NCI-H187 treated with DMSO at 0.1 percent for 48 hours (cell line): Measurements from ENCODE around the gene PIEZO2.
"Not testable (repeated sequence)": the region's sequence is repeated elsewhere in the genome, so short reads cannot be mapped to it uniquely, and the experiment has no call there.

Experiments used
- DNase-seq: peaks from one replicate; lab custom pipeline; 2025; lab: John Stamatoyannopoulos, UW

The PIEZO2 gene

DNA sequence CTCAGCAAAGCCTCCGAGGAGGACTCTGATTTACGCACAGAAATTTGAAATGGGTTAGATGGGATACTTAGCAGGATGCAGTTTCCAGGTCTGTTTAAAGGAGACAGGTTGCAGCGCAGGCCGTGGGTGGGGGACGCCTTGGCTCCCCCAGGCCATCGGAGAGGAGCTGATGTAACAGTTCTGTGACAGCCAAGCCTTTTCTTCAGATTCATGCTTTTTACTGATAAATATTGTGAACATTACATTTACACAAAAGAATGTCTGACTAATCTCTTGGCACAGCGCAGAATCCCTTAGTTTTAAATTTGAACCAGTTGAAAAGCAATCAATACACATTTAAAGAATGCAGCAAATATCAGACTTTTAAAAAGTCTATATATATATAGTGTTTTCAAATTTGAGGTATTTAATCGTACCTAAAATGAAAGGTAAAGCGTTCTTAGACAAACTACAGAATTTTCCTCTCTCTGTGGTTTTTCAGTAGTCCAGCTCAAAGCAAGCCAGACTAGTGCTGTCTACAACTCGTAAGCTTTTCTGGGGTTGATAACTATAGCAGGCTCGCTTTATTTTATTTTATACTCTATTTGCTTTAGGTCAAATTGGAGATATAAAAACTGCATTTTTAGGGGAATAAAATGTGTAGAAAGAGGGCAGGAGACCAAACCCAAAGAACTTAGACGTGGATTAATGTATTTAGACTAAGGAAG, 221.9 kb downstream of the PIEZO2 start:
- no peak for DNase-seq

DNA sequence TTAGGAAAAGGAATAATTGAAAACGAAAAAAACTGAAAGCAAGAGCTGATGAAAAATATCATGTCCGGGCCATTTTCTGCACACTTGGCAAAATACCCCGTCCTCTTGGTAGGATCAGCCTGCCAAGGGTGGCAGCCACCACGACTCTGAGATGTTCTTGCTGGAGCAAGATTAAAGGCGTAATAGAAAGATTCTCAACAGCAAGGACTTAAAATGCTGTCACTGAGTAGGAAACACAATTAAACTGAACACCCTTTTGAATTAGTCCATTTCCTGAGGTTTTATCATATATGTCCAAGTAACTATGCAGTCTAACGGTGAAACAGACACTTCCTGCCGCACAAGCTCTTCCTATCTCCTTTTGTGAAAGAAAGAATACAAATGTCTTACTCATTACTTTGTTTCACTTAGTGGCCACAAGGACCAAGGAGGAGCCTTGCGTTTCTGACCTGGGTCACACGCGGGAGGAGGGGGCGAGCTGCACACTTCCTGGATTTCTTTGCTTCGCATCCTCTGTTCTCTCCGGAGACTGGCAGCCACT, 222.7 kb downstream of the PIEZO2 start:
- DNase-seq: no peak

DNA sequence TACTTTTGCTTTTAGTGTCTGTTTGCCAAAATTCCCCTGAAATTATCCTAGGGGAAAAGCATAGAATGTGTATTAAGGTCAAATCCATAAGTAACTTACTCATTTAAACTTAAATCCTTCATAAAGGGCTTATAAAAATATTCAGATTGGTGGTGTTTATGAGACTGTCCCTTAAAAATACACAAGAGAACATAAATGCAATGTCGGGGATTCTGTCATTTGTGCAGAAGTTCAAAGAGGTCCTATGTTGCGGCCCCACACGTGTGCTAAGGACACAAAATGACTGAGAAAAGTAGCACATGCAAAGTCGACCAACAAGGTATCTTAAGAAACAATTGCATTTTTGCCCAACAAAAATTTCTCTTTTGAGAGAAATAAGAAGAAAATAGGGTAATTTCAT, 225.1 kb downstream of the PIEZO2 start:
- DNase-seq: no peak

DNA sequence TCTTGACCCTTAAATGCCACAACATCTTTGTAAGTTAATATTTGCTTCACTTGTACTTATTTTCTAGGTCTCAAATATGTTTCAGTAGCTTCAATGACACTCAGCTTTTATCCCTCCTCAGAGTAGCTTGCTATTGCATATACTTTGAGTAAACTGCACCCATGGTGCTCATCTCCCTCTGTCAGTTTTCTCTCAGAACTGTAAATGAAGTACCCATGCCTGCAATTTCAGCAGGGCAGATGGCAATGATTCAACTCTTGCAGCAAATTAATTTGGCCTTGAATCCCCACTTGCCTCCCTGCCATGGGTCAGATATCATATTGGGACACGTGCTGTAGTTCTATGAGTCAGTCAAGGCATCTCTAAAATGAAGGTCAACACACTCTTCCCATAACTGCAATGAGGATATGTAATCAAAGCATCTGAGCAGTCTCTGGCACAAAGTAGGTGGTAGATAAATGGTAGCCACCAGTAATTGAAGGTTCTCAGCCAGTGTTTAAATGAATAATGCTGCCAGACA, 225.8 kb downstream of the PIEZO2 start:
- DNase-seq: no peak

DNA sequence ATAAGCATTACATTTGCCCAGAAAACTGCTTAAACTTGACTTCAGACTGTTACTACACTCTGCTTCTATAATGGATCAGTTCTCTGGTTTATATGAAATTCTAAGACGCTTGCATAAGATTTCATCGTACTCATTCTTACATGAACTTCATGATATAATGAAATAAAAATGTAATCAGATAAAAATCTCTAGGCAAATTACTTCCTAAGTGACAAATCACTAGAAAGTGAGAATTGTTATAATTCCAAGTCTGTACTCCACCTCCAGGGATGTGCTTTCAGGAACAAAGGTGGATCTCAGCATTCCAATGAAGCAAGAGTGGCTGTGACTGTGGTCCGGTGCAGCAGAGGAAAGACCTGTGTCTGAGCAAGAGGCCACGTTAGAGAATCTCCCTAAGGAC, 226.2 kb downstream of the PIEZO2 start:
- no peak for DNase-seq

DNA sequence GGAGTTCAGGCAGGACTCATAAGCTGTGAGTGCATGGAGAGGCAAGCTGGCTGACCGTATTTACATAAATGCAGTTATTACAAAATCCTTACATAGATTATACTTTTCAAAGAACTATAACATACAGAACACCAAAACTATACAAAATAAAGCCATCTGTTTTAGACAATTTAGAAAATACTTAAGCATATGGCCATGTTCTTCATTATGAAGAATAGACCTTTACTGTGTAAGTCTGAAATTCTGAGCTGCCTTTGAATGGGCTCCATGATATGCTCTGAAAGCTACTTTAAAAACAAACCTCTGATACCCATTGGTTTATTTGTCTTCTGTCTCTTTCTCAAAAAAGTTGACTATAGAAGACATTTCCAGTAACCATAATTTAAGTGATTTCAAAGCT, 226.7 kb downstream of the PIEZO2 start:
- not testable (repeated sequence) for DNase-seq

DNA sequence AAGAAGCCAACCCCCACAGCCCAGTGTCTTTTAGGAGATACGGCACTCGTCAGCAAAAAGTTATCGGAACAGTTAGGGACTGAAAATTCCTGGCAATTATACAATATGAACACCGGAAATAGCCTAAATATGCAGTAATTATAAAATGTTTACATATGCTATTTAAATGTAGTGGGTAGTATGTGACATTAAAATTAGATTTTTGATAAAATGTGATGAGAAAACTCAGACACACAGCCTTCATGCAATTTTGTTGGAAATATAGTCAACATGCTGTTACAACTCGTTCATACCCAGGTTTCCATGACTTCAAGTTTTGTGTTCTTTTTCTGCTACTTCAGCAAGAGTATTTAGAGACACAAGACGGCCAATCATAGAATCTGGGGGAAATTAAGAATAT, 229.1 kb downstream of the PIEZO2 start:
- not testable (repeated sequence) for DNase-seq

DNA sequence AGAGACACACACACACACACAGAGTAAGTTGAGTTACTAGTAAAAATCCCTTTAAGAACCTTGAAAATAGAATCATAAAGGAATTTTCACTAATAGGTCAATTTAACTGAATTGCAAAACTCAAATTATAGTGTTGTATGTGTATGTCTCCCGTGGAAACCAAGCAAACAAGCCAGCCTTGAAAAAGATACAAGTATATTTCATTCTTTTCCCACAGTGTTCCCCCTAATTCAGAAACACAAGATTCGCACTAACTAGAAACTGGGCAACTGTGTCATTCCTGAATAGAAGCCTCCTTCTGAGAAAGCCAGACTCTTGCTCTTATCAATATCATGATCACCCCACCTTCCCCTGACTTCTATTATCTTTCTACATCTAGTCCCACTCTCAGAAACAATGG, 229.5 kb downstream of the PIEZO2 start:
- DNase-seq: no peak

DNA sequence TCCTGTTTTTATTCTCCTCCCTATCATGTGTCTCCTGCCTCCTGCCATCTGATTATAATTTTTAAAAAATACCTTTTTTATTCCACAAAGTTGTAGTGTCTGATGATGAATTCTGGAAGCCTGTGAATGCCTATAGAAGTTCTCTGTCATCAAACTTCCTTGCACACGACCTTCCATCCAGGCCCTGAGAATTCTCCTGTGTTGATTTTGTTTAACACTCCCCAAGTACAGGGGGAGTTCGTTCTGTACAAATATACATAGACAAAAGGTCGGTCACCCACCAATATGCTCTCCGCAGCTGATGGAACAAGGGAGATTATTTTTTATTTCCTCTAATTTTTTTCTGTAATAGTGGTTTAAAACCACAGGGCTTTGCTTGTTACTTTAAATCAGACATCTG, 232.5 kb downstream of the PIEZO2 start:
- DNase-seq: no peak

DNA sequence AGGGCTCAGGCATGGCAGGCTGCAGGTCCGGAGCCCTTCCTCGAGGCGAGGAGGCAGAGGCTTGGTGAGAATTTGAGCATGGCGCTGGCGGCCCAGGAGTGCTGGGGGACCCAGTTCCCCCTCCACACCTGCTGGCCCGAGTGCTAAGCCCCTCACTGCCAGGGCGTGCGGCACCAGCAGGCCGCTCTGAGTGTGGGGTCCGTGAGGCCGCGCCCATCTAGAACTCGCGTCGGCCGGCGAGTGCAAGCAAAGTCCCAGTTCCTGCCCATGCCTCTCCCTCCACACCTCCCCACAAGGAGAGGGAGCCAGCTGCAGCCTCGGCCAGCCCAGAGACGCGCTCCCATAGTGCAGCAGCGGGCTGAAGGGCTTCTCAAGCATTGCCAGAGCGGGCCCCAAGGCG, 233.0 kb downstream of the PIEZO2 start:
- DNase-seq: no peak

DNA sequence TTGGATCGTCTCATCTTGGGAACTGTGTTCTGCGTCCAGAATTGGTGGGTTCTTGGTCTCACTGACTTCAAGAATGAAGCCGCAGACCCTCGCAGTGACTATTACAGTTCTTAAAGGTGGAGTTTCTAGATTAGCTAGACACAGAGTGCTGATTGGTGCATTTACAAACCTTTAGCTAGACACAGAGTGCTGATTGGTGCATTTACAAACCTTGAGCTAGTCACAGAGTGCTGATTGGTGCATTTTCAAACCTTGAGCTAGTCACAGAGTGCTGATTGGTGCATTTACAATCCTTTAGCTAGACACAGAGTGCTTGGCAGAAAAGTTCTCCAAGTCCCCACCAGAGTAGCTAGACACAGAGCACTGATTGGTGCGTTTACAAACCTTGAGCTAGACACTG, 233.6 kb downstream of the PIEZO2 start:
- not testable (repeated sequence) for DNase-seq

DNA sequence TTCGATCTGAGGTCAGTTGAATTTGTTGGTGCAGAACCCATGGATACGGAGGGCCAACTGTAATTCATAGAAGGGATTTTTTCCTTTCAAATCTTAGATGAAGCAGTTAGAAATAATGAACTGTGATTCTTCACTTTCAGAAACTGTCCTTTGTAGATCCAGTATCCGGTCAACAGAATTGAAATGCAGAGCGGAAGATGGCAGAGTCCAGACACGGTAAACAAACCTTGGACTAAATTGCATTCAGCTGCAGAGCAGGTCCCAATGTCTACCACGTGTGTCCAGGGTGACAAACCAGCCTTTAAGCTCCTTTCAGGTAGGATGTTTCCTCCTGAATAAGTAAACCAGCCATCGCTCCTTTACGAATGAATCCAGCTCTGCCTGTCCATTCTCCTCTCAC, 234.8 kb downstream of the PIEZO2 start:
- not testable (repeated sequence) for DNase-seq

DNA sequence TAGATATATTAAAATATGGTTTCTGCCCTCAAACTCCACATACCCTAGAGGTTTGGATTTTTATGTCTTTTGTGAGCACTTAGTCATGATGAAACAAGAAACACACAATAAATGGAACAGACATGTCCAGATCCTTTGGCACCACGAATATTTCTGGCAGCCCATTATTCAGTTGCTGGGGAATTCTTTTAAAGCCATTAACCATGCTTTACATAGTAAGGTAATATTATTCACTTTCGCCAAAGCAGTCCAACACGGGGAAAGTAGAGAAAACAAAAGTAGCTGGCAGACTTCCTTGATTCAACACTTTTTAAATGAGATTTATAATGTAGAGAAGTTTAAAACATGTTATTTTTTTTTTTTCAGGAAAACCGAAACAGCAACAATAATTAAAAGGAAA, 235.4 kb downstream of the PIEZO2 start:
- DNase-seq: no peak

DNA sequence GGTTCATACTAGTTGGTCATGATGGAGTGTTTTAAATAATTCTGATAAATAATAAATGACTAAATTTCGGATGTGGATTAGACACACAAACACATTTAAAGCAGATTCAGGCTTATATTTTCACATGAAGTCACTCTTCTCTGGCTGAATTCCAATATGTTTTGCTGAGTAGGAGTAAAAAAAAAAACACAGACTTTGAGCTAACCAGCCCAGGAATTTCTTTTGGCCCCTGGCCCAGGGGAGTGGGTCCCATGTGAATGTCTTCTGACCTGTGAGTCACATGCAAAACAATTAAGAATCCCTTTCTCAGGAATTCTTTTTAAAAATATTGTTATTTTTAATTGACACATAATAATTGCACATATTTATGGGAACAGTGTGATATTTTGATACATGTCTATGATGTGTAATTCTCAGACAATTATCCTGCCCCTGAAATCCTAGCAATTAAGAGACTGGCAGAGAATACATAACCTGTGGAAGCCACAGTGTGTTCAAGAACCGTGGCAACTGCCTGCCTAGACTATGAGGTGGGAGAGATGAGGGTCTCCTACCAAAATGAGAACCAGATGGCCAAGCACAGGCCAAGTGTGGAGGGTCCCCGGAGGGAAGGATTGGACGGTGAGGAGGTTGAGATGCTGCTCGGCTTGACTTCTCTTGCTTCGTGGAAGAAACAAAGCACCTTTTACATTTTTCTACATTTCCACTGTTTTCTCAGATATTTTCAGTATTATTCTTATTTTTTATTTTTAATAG, 236.4 kb downstream of the PIEZO2 start:
- DNase-seq: no peak

DNA sequence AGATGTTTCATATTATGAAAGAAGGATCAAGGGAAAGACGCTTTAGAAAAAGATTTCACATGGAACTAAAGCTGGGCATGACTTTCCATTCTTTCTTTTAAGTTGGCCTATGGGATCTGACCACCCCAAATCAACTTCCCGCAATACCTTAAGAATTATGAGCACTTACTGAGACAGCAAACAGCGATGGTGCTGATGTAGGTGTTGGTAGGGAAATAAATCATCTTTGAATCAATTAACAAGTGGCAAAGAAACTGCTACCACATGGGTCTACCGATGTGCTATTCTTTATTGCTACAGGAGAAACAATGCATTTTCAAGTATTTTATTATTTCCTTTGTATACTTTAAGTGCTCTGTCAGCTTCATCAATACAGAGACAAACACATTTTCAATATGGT, 239.6 kb downstream of the PIEZO2 start:
- no peak for DNase-seq

DNA sequence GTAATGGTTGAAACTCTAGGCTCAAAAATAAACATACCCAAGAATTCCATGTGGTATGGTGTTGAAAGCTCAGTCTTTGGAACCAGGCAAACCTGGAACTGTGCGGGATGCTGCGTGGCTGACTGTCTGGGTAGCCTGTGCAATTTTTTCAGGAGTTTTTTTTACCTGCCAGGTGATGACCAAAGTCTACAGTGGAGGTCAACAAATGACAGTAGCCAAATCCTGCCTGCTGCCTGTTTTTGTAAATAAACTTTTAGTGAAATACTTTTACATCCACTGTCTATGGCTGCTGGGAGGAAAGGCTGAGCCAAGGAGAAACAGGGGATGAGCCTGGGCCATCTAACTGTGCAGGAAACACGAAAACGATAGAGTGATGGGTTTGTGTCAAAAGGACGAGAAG, 240.6 kb downstream of the PIEZO2 start:
- DNase-seq: no peak

DNA sequence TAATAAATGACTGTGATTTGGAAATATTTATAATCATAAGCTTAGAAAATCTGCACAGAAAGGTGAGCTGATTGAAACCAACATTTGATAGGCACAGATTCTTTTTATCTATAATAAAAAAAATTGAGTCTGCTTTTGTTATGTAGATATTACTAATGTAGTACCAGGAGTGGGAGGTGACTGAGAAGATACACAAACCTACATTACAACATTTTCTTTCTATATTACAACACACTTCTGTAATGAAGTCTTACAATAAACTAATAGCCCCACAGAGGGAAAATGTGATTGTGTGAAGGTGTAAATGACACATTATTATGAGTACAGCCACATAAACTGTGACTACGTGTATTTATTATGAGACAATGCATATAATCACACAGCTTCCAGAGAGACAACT, 241.6 kb downstream of the PIEZO2 start:
- no peak for DNase-seq

DNA sequence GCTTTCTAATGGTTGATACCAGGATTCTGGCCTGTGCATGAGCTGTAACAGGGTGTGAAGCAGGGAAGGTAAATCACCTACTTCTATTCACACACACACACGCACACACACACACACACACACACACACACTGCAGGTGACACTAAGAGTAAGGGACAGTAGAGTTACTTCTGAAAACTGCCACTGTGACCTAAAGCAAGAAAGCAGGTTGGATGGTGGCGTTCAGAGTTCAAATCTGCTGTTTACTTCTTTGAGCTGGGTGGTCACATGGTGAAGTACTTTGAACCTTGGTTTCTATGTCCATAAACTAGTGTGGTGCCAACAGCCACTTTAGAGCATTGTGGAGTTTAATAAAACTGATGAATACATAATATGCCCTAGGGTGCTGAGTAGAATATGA, 248.0 kb downstream of the PIEZO2 start:
- no peak for DNase-seq

DNA sequence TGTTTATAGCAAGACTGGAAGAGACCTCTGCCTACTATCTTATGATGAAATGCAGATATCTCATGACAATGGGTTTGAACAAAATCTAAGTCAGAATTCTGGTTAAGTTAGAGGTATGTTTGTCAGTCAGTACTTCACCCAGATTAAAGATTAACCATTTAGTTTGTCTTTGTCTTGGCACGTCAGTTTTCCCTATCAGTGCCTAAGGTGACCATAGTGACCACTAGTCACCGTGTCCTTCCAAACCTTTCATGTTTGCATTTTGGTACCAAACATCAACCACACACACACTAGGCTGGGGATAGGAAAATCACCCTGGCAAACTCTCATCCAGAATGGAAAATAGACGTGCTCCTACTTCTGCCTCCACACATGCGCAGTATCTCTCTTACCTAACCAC, 248.9 kb downstream of the PIEZO2 start:
- no peak for DNase-seq

DNA sequence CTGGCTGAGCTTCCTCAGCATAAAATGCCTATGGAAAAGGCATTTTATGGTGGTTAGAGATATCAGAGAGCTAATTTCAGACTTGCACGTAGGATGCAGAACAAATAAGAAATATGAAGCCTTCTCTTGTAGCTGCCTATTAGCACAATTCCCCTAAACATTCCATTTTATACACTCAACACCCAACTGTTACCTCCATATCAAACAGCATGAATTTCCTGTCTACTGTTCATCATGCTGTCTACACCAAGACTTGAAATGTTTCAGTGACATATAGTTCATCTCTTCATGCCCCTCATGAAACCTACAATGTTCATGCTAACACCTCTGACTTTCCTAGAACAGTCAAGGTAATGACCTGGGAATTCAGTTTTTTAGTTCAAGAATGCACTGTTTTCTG, 249.9 kb downstream of the PIEZO2 start:
- no peak for DNase-seq

DNA sequence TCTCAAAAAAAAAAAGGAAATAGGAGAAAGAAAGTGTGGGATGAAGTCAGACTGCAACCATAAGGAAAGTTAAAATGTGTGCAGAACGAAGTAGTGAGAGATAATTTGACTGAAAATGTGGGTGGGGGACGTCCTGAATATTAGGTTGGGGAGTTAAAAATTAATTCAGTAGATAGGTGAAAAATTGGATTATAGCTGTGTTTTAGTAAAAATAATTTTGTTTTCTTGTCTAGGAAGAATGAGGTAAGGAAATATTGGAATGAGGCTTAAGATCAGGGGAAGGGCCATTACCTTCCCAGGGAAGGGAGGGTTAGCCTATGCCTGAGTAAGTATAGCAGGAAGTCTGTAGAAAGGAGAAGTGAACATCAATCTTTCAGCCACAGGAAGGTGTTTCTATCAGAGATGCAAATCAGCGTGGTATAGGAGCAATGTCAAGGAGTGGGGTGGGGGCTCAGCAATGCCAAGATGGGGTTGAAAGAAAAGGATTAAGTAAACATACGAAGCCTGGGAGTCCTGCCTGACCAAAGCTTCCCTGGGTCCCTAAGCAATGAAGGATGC, 250.9 kb downstream of the PIEZO2 start:
- DNase-seq: no peak

DNA sequence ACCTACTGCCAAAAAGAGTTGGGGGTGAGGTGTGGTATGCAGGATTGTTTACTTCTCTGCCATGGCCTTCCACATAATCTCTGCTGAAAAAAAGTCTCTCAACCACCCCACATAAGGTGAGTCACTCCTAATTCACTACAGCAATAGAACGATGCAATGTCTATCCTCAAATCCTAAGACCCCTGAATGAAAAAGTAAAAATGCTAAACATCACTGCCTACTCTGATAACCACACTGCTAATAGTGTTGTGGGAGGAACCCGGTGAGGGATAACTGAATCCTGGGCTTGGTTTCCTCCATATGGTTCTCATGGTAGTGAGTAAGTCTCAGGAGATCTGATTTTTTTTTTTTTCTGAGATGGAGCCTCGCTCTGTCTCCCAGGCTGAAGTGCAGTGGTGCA, 252.5 kb downstream of the PIEZO2 start:
- no peak for DNase-seq

DNA sequence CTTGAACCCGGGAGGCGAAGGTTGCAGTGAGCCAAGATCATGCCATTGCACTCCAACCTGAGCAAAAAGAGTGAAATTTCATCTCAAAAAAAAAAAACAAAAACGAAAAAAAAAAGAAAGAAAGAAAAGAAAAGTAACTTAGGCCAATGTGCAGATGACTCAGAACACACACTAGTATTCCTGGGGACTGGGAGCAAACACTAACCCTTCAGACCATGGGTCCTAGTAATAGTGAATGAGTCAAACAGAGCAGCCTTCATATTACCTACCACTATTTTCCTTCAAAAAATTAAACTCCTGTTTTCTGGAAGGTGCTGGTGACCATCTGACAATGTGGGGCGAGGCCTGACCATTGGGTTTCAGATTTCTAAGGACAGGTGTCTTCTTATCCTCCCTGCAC, 253.4 kb downstream of the PIEZO2 start:
- no peak for DNase-seq
